SK-N-SH (cell line): ENCODE data around the gene EIF6. TPM values are rescaled to one million over a fixed set of nuclear protein-coding genes. Genes with fewer than 3 reads are reported as not detected.
A peak's percentile ranks its signal among the peaks of the same experiment; 100 is the strongest.

Source experiments
- CTCF ChIA-PET: fragments of 300-600, 350-600 bp; formaldehyde crosslinking; extraction: SDS; loops from one replicate; lab custom pipeline; 2021; lab: Yijun Ruan, JAX
- POLR2A ChIA-PET: fragments of 350-600 bp; sonication (Branson Sonifier 250); formaldehyde crosslinking; extraction: SDS; loops from one replicate; lab custom pipeline; 2020; ENCODE audit warnings: antibody characterized with exemption, inconsistent platforms; lab: Yijun Ruan, JAX
- DNase-seq: peaks from one replicate; pipeline ENCODE4 v3.0.0; 2012
- H2AFZ ChIP-seq: fragments of 200-600 bp; sonication (generic); 2 replicates; pipeline ENCODE4 v1.8.1; 2016; ENCODE audit warnings: antibody characterized with exemption, mild to moderate bottlenecking, low read depth
- H3F3A ChIP-seq: fragments of 200-600 bp; sonication (generic); replicated peaks from 2 replicates; pipeline ENCODE3; 2016; ENCODE audit warnings: antibody characterized with exemption, mild to moderate bottlenecking; ENCODE audit not compliant: insufficient read depth
- H3K27ac ChIP-seq, 2 experiments: fragments of 200-500 bp in 1 of 2; fragments of 200-600 bp in 1 of 2; sonication (Bioruptor generic) in 1 of 2; sonication (generic), shearing (Covaris generic) in 1 of 2; 2 replicates each; pipeline versions ENCODE4 v1.5.1 to v1.6.1; 2014 to 2016; ENCODE audit warnings: low read depth in 2 of 2, inconsistent platforms in 1 of 2, low read length in 1 of 2, mild to moderate bottlenecking in 1 of 2, mixed read lengths in 1 of 2
- H3K27me3 ChIP-seq: fragments of 200-600 bp; sonication (generic), shearing (Covaris generic); 2 replicates; pipeline ENCODE4 v1.6.1; 2016; ENCODE audit warnings: mixed run types; ENCODE audit not compliant: insufficient read depth
- H3K36me3 ChIP-seq, 2 experiments: fragments of 200-500 bp in 1 of 2; fragments of 200-600 bp in 1 of 2; sonication (Bioruptor generic) in 1 of 2; sonication (generic) in 1 of 2; replicated peaks in 1 of 2; 2 replicates each; pipeline versions ENCODE3 to v1.5.1; 2014 to 2016; ENCODE audit warnings: low read length in 1 of 2, mild to moderate bottlenecking in 1 of 2; ENCODE audit not compliant: insufficient read depth in 2 of 2, control insufficient read depth in 1 of 2
- H3K4me1 ChIP-seq, 2 experiments: fragments of 200-500 bp in 1 of 2; fragments of 200-600 bp in 1 of 2; sonication (Bioruptor generic) in 1 of 2; sonication (generic), shearing (Covaris generic) in 1 of 2; 2 replicates each; pipeline versions ENCODE4 v1.5.1 to v1.6.1; 2014 to 2016; ENCODE audit warnings: low read depth in 1 of 2, low read length in 1 of 2, mixed run types in 1 of 2; ENCODE audit not compliant: insufficient read depth in 2 of 2, control insufficient read depth in 1 of 2
- H3K4me2 ChIP-seq: fragments of 200-600 bp; sonication (generic), shearing (Covaris generic); 2 replicates; pipeline ENCODE4 v1.6.1; 2017; ENCODE audit warnings: mixed run types
- H3K4me3 ChIP-seq, 2 experiments: fragments of 200-500 bp in 1 of 2; fragments of 200-600 bp in 1 of 2; sonication (Bioruptor generic) in 1 of 2; sonication (generic), shearing (Covaris generic) in 1 of 2; 2 replicates each; pipeline versions ENCODE4 v1.5.1 to v1.8.1; 2014 to 2016; ENCODE audit warnings: low read depth in 2 of 2, inconsistent platforms in 1 of 2, low read length in 1 of 2, mild to moderate bottlenecking in 1 of 2, mixed read lengths in 1 of 2, moderate library complexity in 1 of 2
- H3K79me2 ChIP-seq: fragments of 200-600 bp; sonication (generic); 2 replicates; pipeline ENCODE4 v1.8.1; 2017; ENCODE audit warnings: mild to moderate bottlenecking; ENCODE audit not compliant: insufficient read depth
- H3K9ac ChIP-seq: fragments of 200-600 bp; sonication (generic); 2 replicates; pipeline ENCODE4 v1.6.1; 2017; ENCODE audit warnings: mixed run types
- H3K9me2 ChIP-seq: fragments of 200-600 bp; sonication (generic); 2 replicates; pipeline ENCODE4 v1.6.1; 2017; ENCODE audit warnings: mixed run types
- H3K9me3 ChIP-seq: fragments of 200-600 bp; sonication (generic); 2 replicates; pipeline ENCODE4 v1.6.1; 2017; ENCODE audit warnings: mixed run types, mild to moderate bottlenecking, moderate library complexity
- H4K20me1 ChIP-seq: fragments of 200-600 bp; sonication (generic); 2 replicates; pipeline ENCODE4 v1.6.1; 2017; ENCODE audit warnings: mild to moderate bottlenecking, mixed run types; ENCODE audit not compliant: insufficient read depth
- ELF1 ChIP-seq: IDR thresholded peaks from 2 replicates; pipeline ENCODE4 v1.4.0; 2012
- EP300 ChIP-seq, 2 experiments: IDR thresholded peaks; 2 replicates each; pipeline versions ENCODE4 v1.4.0 to v1.6.1; 2012; ENCODE audit warnings: borderline replicate concordance in 1 of 2, low read depth in 1 of 2, low read length in 1 of 2
- FOSL2 ChIP-seq: IDR thresholded peaks from 2 replicates; pipeline ENCODE4 v1.4.0; 2012; ENCODE audit warnings: low read depth, mild to moderate bottlenecking, moderate library complexity, borderline replicate concordance
- FOXM1 ChIP-seq: IDR thresholded peaks from 2 replicates; pipeline ENCODE4 v1.4.0; 2012; ENCODE audit warnings: low read depth, mild to moderate bottlenecking
- GABPA ChIP-seq: IDR thresholded peaks from 2 replicates; pipeline ENCODE4 v1.4.0; 2012; ENCODE audit warnings: low read depth, mild to moderate bottlenecking
- JUND ChIP-seq: IDR thresholded peaks from 2 replicates; pipeline ENCODE4 v1.4.0; 2012
- MAX ChIP-seq: IDR thresholded peaks from 2 replicates; pipeline ENCODE4 v1.4.0; 2012; ENCODE audit warnings: low read depth
- MEF2A ChIP-seq: IDR thresholded peaks from 2 replicates; pipeline ENCODE4 v1.4.0; 2012; ENCODE audit warnings: low read depth, borderline replicate concordance
- NFIC ChIP-seq: IDR thresholded peaks from 2 replicates; pipeline ENCODE4 v1.4.0; 2012; ENCODE audit warnings: borderline replicate concordance
- PBX3 ChIP-seq: IDR thresholded peaks from 2 replicates; pipeline ENCODE4; 2012
- POLR2AphosphoS5 ChIP-seq: IDR thresholded peaks from 2 replicates; pipeline ENCODE4 v1.6.1; 2012; ENCODE audit warnings: low read depth, low read length
- RAD21 ChIP-seq: IDR thresholded peaks from 2 replicates; pipeline ENCODE4 v1.6.1; 2012; ENCODE audit warnings: mild to moderate bottlenecking, low read length
- REST ChIP-seq: IDR thresholded peaks from 2 replicates; pipeline ENCODE4 v1.6.1; 2012; ENCODE audit warnings: mild to moderate bottlenecking, low read depth, low read length, moderate library complexity
- RFX5 ChIP-seq: IDR thresholded peaks from 2 replicates; pipeline ENCODE4 v1.6.1; 2012; ENCODE audit warnings: mild to moderate bottlenecking, improper control_type of control experiment, low read length
- RXRA ChIP-seq: IDR thresholded peaks from 2 replicates; pipeline ENCODE4 v1.4.0; 2012; ENCODE audit warnings: low read depth, mild to moderate bottlenecking, borderline replicate concordance
- SIN3A ChIP-seq: IDR thresholded peaks from 2 replicates; pipeline ENCODE4 v1.6.1; 2012; ENCODE audit warnings: low read depth, mild to moderate bottlenecking, low read length, moderate library complexity, borderline replicate concordance
- SMC3 ChIP-seq: IDR thresholded peaks from 2 replicates; pipeline ENCODE4 v1.6.1; 2012; ENCODE audit warnings: low read depth, low read length, improper control_type of control experiment
- TCF12 ChIP-seq: IDR thresholded peaks from 2 replicates; pipeline ENCODE4 v1.4.0; 2012
- TEAD4 ChIP-seq: IDR thresholded peaks from 2 replicates; pipeline ENCODE4 v1.4.0; 2012; ENCODE audit warnings: mild to moderate bottlenecking, borderline replicate concordance; ENCODE audit not compliant: insufficient read depth
- USF1 ChIP-seq: IDR thresholded peaks from 2 replicates; pipeline ENCODE4 v1.4.0; 2012; ENCODE audit warnings: low read depth, borderline replicate concordance
- ZBTB33 ChIP-seq: IDR thresholded peaks from 2 replicates; pipeline ENCODE4 v1.4.0; 2012; ENCODE audit warnings: low read depth, borderline replicate concordance
- WGBS: methylation state at CpG from one replicate; pipeline ENCODE4 v1.1.6; 2017; ENCODE audit warnings: low lambda C conversion rate; 5-methylcytosine and 5-hydroxymethylcytosine counted together
- polyA plus RNA-seq, 3 experiments: library from polyadenylated mRNA; depleted of rRNA; stranded (reverse); fragments of >200 nt; gene quantifications; 2 replicates each; pipeline ENCODE4 v1.2.3, GENCODE V29; 2012

The EIF6 gene
- polyA plus RNA-seq, 1 of the 3 experiments (the other 2 are of a cell fraction): 356 TPM

- H3K36me3 ChIP-seq: no peaks in the 10 kb centered on the region
- peak overlapping the region; percentile 64 to 89; a peak in 3 of 4 replicates for H3K27ac ChIP-seq
- no peaks in the 10 kb centered on the region for H4K20me1 ChIP-seq
- TF ChIP-seq TCF12 (peak; percentile 96), USF1 (no peak), ZBTB33 (peak; percentile 56; the same call in 1 of the 2 replicates), RFX5 (no peak), MEF2A (no peak; the same call in 1 of the 2 replicates), MAX (peak; percentile 91), SMC3 (no peak), ELF1 (no peak), SIN3A (0 out of 2 replicates have a peak, but pooled peaks have one; percentile 60), GABPA (peak; percentile 67), RXRA (peak; percentile 92), FOSL2 (peak; percentile 90), POLR2AphosphoS5 (peak; percentile 42; the same call in 1 of the 2 replicates), JUND (peak; percentile 92), RAD21 (no peak), TEAD4 (peak; percentile 80; the same call in 1 of the 2 replicates), REST (peak; percentile 46; the same call in 1 of the 2 replicates), NFIC (peak; percentile 88), EP300 (IDR thresholded peaks at IDR 0.05; ENCODE audit: borderline replicate concordance in 1 of 2, low read depth in 1 of 2, low read length in 1 of 2) (peak in 1 of 2 experiments; percentile 95; a peak in 2 of 4 replicates), PBX3 (peak; percentile 77), FOXM1 (peak; percentile 43; the same call in 1 of the 2 replicates)
- TF ChIP-seq, all 33 proteins: peak for 15
- peaks cover 43% of the 10 kb centered on the region for H3F3A ChIP-seq
- ChIA-PET POLR2A (no interaction called here), CTCF (interaction anchor here (3.3 kb wide), 1 partner anchor 9 kb away, joined by 14 read pairs; no protein-coding TSS in a partner anchor)
- H3K9me2 ChIP-seq: no peaks in the 10 kb centered on the region
- no peak overlapping the region for H3K4me3 ChIP-seq
- H3K4me2 ChIP-seq: peak overlapping the region; percentile 31; the same call in 1 of the 2 replicates
- no peaks in the 10 kb centered on the region for H3K79me2 ChIP-seq
- H3K4me1 ChIP-seq: peaks cover 11 to 34% of the 10 kb centered on the region in 2 experiments; a peak in 3 of 4 replicates
- no peak for DNase-seq
- no peaks in the 10 kb centered on the region for H3K9me3 ChIP-seq
- no peaks in the 10 kb centered on the region for H3K27me3 ChIP-seq
- 7% methylated on average over 1 of the region's 1 CpG for WGBS
- no peak overlapping the region for H2AFZ ChIP-seq
- H3K9ac ChIP-seq: peak overlapping the region; percentile 37; the same call in 1 of the 2 replicates
These were observed 27.7 kb upstream of the EIF6 start for GRCh38 chr20:35312318-35312717.
